Measurements from ENCODE around the gene EPAS1.

- TF ChIP-seq ZNF8 (CRISPR knock-in tag; IDR thresholded peaks at IDR 0.05) = no peak
- TF ChIP-seq PATZ1 (CRISPR knock-in tag; IDR thresholded peaks at IDR 0.05; ENCODE audit: borderline replicate concordance) = no peak
- no peak for TF ChIP-seq CREB5 (CRISPR knock-in tag; IDR thresholded peaks at IDR 0.05; ENCODE audit: low read depth)
- TF ChIP-seq ARNTL (CRISPR knock-in tag; IDR thresholded peaks at IDR 0.05; ENCODE audit: borderline replicate concordance, low read depth) = no peak
- no peak for TF ChIP-seq ZFP30 (CRISPR knock-in tag; IDR thresholded peaks at IDR 0.05)
- TF ChIP-seq ISL1 (CRISPR knock-in tag; IDR thresholded peaks at IDR 0.05) = no peak
- no peak for TF ChIP-seq CSDC2 (CRISPR knock-in tag; IDR thresholded peaks at IDR 0.05)
- TF ChIP-seq SNAI2 (CRISPR knock-in tag; IDR thresholded peaks at IDR 0.05) = no peak
- no peak for TF ChIP-seq ZNF70 (CRISPR knock-in tag; IDR thresholded peaks at IDR 0.05)
- no peak for TF ChIP-seq ESRRG (CRISPR knock-in tag; IDR thresholded peaks at IDR 0.05)
- no peak for TF ChIP-seq TCF4 (CRISPR knock-in tag; IDR thresholded peaks at IDR 0.05; ENCODE audit: borderline replicate concordance)
- TF ChIP-seq RARB (CRISPR knock-in tag; IDR thresholded peaks at IDR 0.05) = no peak
- TF ChIP-seq TSHZ2 (CRISPR knock-in tag; IDR thresholded peaks at IDR 0.05) = no peak
Measured at GRCh38 chr2:46434851-46435273, 137.7 kb downstream of the EPAS1 start.
